OCI-LY1 (cell line): ENCODE measurements around the gene TULP3.
"Not testable (repeated sequence)": the region's sequence is repeated elsewhere in the genome, so short reads cannot be mapped to it uniquely, and the experiment has no call there.

Experiments
- H2AFZ ChIP-seq: fragments of 200-600 bp; sonication (generic), shearing (Covaris generic); 2 replicates; pipeline ENCODE4 v1.6.0; 2014; ENCODE audit warnings: antibody characterized with exemption, mild to moderate bottlenecking, low read length
- H3F3A ChIP-seq: fragments of 200-600 bp; sonication (generic), shearing (Covaris generic); 2 replicates; pipeline ENCODE4 v1.6.0; 2014; ENCODE audit warnings: mild to moderate bottlenecking, antibody characterized with exemption, low read length, moderate library complexity; ENCODE audit not compliant: insufficient read depth
- H3K27ac ChIP-seq: fragments of 200-600 bp; sonication (generic); 2 replicates; pipeline ENCODE4 v1.5.1; 2014; ENCODE audit warnings: low read length, mixed run types, mild to moderate bottlenecking, low read depth; ENCODE audit not compliant: poor library complexity, severe bottlenecking
- H3K27me3 ChIP-seq: fragments of 200-600 bp; sonication (generic); 2 replicates; pipeline ENCODE4 v1.6.0; 2014; ENCODE audit warnings: antibody characterized with exemption, mild to moderate bottlenecking, low read length, moderate library complexity; ENCODE audit not compliant: insufficient read depth
- H3K36me3 ChIP-seq: fragments of 200-600 bp; sonication (generic); 2 replicates; pipeline ENCODE4 v1.6.1; 2014; ENCODE audit warnings: mild to moderate bottlenecking, antibody characterized with exemption, low read length, moderate library complexity, mixed read lengths; ENCODE audit not compliant: insufficient read depth
- H3K4me1 ChIP-seq: fragments of 200-600 bp; sonication (generic); 2 replicates; pipeline ENCODE4 v1.5.1; 2014; ENCODE audit warnings: mild to moderate bottlenecking, low read length, moderate library complexity; ENCODE audit not compliant: insufficient read depth, severe bottlenecking
- H3K4me2 ChIP-seq: fragments of 200-600 bp; sonication (generic), shearing (Covaris generic); 2 replicates; pipeline ENCODE4 v1.6.1; 2014; ENCODE audit warnings: low read length
- H3K4me3 ChIP-seq: fragments of 200-600 bp; sonication (generic); 2 replicates; pipeline ENCODE4 v1.5.1; 2014; ENCODE audit warnings: low read length, low read depth, mild to moderate bottlenecking, mixed read lengths; ENCODE audit not compliant: poor library complexity, severe bottlenecking
- H3K79me2 ChIP-seq: fragments of 200-600 bp; shearing (Covaris generic); 2 replicates; pipeline ENCODE4 v1.6.1; 2016; ENCODE audit warnings: mixed run types, low read length, mixed read lengths; ENCODE audit not compliant: insufficient read depth
- H3K9ac ChIP-seq: fragments of 200-600 bp; sonication (generic), shearing (Covaris generic); 2 replicates; pipeline ENCODE4 v1.6.1; 2014; ENCODE audit warnings: mild to moderate bottlenecking, low read length, mixed read lengths
- H3K9me2 ChIP-seq: fragments of 200-600 bp; sonication (generic), shearing (Covaris generic); 2 replicates; pipeline ENCODE4 v1.6.1; 2014; ENCODE audit warnings: low read depth, mild to moderate bottlenecking, low read length, mixed read lengths
- H3K9me3 ChIP-seq: fragments of 200-600 bp; shearing (Covaris generic); 2 replicates; pipeline ENCODE4 v1.6.1; 2014; ENCODE audit warnings: low read length, mixed read lengths
- H4K20me1 ChIP-seq: fragments of 200-600 bp; sonication (generic), shearing (Covaris generic); 2 replicates; pipeline ENCODE4 v1.6.0; 2016; ENCODE audit warnings: mild to moderate bottlenecking, low read length; ENCODE audit not compliant: insufficient read depth
- EZH2 ChIP-seq: fragments of 200-600 bp; sonication (generic), shearing (Covaris generic); IDR thresholded peaks from 2 replicates; pipeline ENCODE4 v1.8.0; 2017; ENCODE audit warnings: borderline replicate concordance, mixed run types, mild to moderate bottlenecking, antibody characterized with exemption, low read length, moderate library complexity, mixed read lengths
- TF ChIP-seq, protein P1 (sequence below): fragments of 200-600 bp; sonication (generic), shearing (Covaris generic); IDR thresholded peaks from 2 replicates; pipeline ENCODE4 v1.5.1; 2017; ENCODE audit warnings: mild to moderate bottlenecking, antibody characterized with exemption, low read length, moderate library complexity, mixed read lengths

TULP3 gene

DNA sequence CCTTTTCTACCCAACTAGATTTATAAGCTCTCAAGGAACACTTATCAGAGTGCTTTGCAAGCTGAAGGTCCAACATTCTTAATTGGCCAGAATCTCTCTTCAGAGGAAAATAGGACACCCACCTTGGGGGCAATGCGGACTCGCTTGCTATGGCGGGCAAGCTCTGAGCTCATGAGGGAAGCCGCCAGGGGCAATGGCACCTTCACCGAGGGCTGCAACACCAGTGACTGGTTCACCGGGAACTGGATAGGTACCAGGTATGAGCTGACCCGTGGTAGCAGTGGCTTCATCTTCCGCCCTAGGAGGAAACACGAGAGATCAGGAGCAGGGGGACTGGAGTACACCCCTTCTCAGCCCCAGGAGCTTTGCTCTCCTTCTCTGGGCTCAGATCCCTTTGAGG is 26.5 kb upstream of the TULP3 start:
- no peaks in the 10 kb centered on the region for H3F3A ChIP-seq
- H3K9me2 ChIP-seq, result no peaks in the 10 kb centered on the region
- H3K27me3 ChIP-seq, result no peaks in the 10 kb centered on the region
- H3K36me3 ChIP-seq, result peaks cover 91% of the 10 kb centered on the region
- H3K4me1 ChIP-seq, result no peaks in the 10 kb centered on the region
- no peak overlapping the region for H3K9ac ChIP-seq
- no peak overlapping the region for H3K27ac ChIP-seq
- TF ChIP-seq EZH2, result no peak
- TF ChIP-seq, protein P1, sequence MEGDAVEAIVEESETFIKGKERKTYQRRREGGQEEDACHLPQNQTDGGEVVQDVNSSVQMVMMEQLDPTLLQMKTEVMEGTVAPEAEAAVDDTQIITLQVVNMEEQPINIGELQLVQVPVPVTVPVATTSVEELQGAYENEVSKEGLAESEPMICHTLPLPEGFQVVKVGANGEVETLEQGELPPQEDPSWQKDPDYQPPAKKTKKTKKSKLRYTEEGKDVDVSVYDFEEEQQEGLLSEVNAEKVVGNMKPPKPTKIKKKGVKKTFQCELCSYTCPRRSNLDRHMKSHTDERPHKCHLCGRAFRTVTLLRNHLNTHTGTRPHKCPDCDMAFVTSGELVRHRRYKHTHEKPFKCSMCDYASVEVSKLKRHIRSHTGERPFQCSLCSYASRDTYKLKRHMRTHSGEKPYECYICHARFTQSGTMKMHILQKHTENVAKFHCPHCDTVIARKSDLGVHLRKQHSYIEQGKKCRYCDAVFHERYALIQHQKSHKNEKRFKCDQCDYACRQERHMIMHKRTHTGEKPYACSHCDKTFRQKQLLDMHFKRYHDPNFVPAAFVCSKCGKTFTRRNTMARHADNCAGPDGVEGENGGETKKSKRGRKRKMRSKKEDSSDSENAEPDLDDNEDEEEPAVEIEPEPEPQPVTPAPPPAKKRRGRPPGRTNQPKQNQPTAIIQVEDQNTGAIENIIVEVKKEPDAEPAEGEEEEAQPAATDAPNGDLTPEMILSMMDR, result no peak
- H3K9me3 ChIP-seq, result no peaks in the 10 kb centered on the region
- no peak overlapping the region for H2AFZ ChIP-seq
- no peak overlapping the region for H3K4me3 ChIP-seq
- no peaks in the 10 kb centered on the region for H4K20me1 ChIP-seq
- no peaks in the 10 kb centered on the region for H3K79me2 ChIP-seq
- no peak overlapping the region for H3K4me2 ChIP-seq

DNA sequence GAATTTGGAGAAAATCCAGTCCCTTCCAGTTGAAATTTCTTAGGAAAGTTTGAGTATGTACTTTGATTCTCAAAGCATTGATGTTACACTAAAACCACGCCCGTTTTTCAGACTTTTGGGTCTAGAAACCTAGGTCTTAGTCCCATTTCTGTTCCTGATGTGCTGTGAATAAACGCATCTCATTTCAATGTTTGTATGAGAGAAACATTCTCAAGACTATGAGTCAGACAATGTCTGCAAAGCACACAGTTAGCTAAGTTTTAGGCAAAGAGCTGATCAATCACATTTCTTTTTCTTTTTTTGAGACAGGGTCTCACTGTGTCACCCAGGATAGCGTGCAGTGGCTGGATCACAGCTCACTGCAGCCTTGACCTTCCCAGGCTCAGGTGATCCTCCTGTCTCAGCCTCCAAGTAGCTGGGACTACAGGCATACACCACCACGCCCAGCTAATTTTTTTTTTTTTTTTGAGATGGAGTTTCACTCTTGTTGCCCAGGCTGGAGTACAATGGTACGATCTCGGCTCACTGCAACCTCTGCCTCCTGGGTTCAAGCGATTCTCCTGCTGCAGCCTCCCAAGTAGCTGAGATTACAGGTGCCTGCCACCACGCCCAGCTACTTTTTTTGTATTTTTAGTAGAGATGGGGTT is 21.6 kb upstream of the TULP3 start:
- not testable (repeated sequence) for H3F3A ChIP-seq, H2AFZ ChIP-seq, H3K79me2 ChIP-seq, H3K27me3 ChIP-seq, H3K9me2 ChIP-seq, H3K27ac ChIP-seq, H3K4me3 ChIP-seq, H3K4me1 ChIP-seq, H4K20me1 ChIP-seq, H3K4me2 ChIP-seq, H3K9me3 ChIP-seq, H3K9ac ChIP-seq
- H3K36me3 ChIP-seq, result peaks cover 92% of the 10 kb centered on the region

- peak overlapping the region; percentile 78 for H3K9ac ChIP-seq
- peak overlapping the region; percentile 99 for H3K4me2 ChIP-seq
- peaks cover 43% of the 10 kb centered on the region for H3K36me3 ChIP-seq
- H3K9me2 ChIP-seq, result no peaks in the 10 kb centered on the region
- TF ChIP-seq EZH2, result no peak
- TF ChIP-seq, protein P1, result no peak
- peak overlapping the region; percentile 77 for H3K27ac ChIP-seq
- H3F3A ChIP-seq, result no peaks in the 10 kb centered on the region
- no peaks in the 10 kb centered on the region for H3K27me3 ChIP-seq
- peak overlapping the region; percentile 71 for H3K4me3 ChIP-seq
- no peaks in the 10 kb centered on the region for H3K9me3 ChIP-seq
- peak overlapping the region; percentile 40; the same call in 1 of the 2 replicates for H2AFZ ChIP-seq
- peaks cover 25% of the 10 kb centered on the region for H3K4me1 ChIP-seq
- H3K79me2 ChIP-seq, result peaks cover 44% of the 10 kb centered on the region
- H4K20me1 ChIP-seq, result no peaks in the 10 kb centered on the region
These were observed 14.2 kb upstream of the TULP3 start for GRCh38 chr12:2876431-2877046.
